GM21360 (cell line): ENCODE data around the gene OR3A1.
"Not testable (repeated sequence)": the region's sequence is repeated elsewhere in the genome, so short reads cannot be mapped to it uniquely, and the experiment has no call there.

Experiments
- ATAC-seq: cut with Tn5 transposase; IDR thresholded peaks from one replicate; pipeline ENCODE4 v1.9.1; 2021; ENCODE audit warnings: mild to moderate bottlenecking, moderate library complexity; ENCODE audit not compliant: unreplicated experiment

Gene OR3A1

GRCh38 chr17:3298260-3298659, at the start of gene OR3A1:
TSS of gene OR3A1 (minus strand) at chr17:3298360. CDS start at chr17:3292582, 5,778 bp downstream.
- ATAC-seq, result no peak

- ATAC-seq, result not testable (repeated sequence)
Measured at GRCh38 chr17:3342782-3343181, 44.6 kb upstream of the OR3A1 start.

- ATAC-seq, result no peak
Measured at GRCh38 chr17:3335876-3336275, 37.7 kb upstream of the OR3A1 start.

GRCh38 chr17:3318336-3318735, 20.2 kb upstream of the OR3A1 start:
- no peak for ATAC-seq

- no peak for ATAC-seq
Measured at GRCh38 chr17:3316836-3317235, 18.7 kb upstream of the OR3A1 start.

- ATAC-seq, result no peak
Measured at GRCh38 chr17:3308603-3309002, 10.4 kb upstream of the OR3A1 start.

GRCh38 chr17:3295632-3296031, 2.5 kb downstream of the OR3A1 start:
- ATAC-seq, result no peak

GRCh38 chr17:3293548-3293947, 4.6 kb downstream of the OR3A1 start:
- ATAC-seq, result not testable (repeated sequence)

- ATAC-seq, result no peak
Measured at GRCh38 chr17:3282901-3283300, 15.3 kb downstream of the OR3A1 start.

GRCh38 chr17:3276126-3276525, 22.0 kb downstream of the OR3A1 start:
- no peak for ATAC-seq

GRCh38 chr17:3271072-3271848, 26.9 kb downstream of the OR3A1 start:
- no peak for ATAC-seq

- ATAC-seq, result no peak
Measured at GRCh38 chr17:3260600-3260999, 37.6 kb downstream of the OR3A1 start.

- no peak for ATAC-seq
Measured at GRCh38 chr17:3260163-3260562, 38.0 kb downstream of the OR3A1 start.

- ATAC-seq, result no peak
Measured at GRCh38 chr17:3256575-3256974, 41.6 kb downstream of the OR3A1 start.

- not testable (repeated sequence) for ATAC-seq
Measured at GRCh38 chr17:3249013-3249412, 49.1 kb downstream of the OR3A1 start.

- not testable (repeated sequence) for ATAC-seq
Measured at GRCh38 chr17:3244841-3245240, 53.3 kb downstream of the OR3A1 start.

GRCh38 chr17:3241044-3241443, 57.1 kb downstream of the OR3A1 start:
- ATAC-seq, result not testable (repeated sequence)
